Kidney epithelial cell (primary cell): ENCODE data around the gene DUSP18. TPM values are rescaled to one million over a fixed set of nuclear protein-coding genes. Genes with fewer than 3 reads are reported as not detected.
"Not testable (repeated sequence)": the region's sequence is repeated elsewhere in the genome, so short reads cannot be mapped to it uniquely, and the experiment has no call there.

Experiments
- DNase-seq: peaks from one replicate; pipeline ENCODE4 v3.0.0-alpha.2; 2010; ENCODE audit warnings: low read depth
- H3K27me3 ChIP-seq: 2 replicates; pipeline ENCODE4 v1.6.0; 2011; ENCODE audit warnings: low read length; ENCODE audit not compliant: control insufficient read depth, insufficient read depth
- H3K36me3 ChIP-seq: 2 replicates; pipeline ENCODE4 v1.5.1; 2011; ENCODE audit warnings: low read length; ENCODE audit not compliant: control insufficient read depth, insufficient read depth
- H3K4me3 ChIP-seq: 2 replicates; pipeline ENCODE4 v1.5.1; 2011; ENCODE audit warnings: low read depth, mild to moderate bottlenecking, control low read depth, low read length
- CTCF ChIP-seq: IDR thresholded peaks from 2 replicates; pipeline ENCODE4 v1.5.1; 2011; ENCODE audit warnings: mild to moderate bottlenecking, moderate library complexity, low read length, control low read depth, inconsistent platforms; ENCODE audit not compliant: insufficient read depth, poor library complexity, severe bottlenecking
- total RNA-seq: library from RNA; depleted of rRNA; stranded (reverse); fragments of >200 nt; gene quantifications from 2 replicates; pipeline ENCODE4 v1.2.3, GENCODE V29; 2015

Gene DUSP18
- total RNA-seq, 1 donor from 2014 or later, result 16.2 TPM

- no peak for TF ChIP-seq CTCF
- H3K27me3 ChIP-seq, result no peaks in the 10 kb centered on the region
- DNase-seq, result no peak
- no peak overlapping the region for H3K4me3 ChIP-seq
- H3K36me3 ChIP-seq, result no peaks in the 10 kb centered on the region
Observed at GRCh38 chr22:30685178-30685577, 17.5 kb upstream of the DUSP18 start.

- Histone ChIP-seq H3K4me3 (no peak overlapping the region), H3K27me3 (no peaks in the 10 kb centered on the region), H3K36me3 (no peaks in the 10 kb centered on the region)
- no peak for TF ChIP-seq CTCF
- no peak for DNase-seq
Observed at GRCh38 chr22:30681831-30682230, 14.2 kb upstream of the DUSP18 start.

- Histone ChIP-seq H3K27me3 (no peaks in the 10 kb centered on the region), H3K4me3 (no peak overlapping the region), H3K36me3 (no peaks in the 10 kb centered on the region)
- TF ChIP-seq CTCF, result no peak
- no peak for DNase-seq
Observed at GRCh38 chr22:30680991-30681770, 13.5 kb upstream of the DUSP18 start.

GRCh38 chr22:30679895-30680690 lies 12.4 kb upstream of the DUSP18 start:
- H3K4me3 ChIP-seq, H3K27me3 ChIP-seq, DNase-seq, H3K36me3 ChIP-seq: not testable (repeated sequence)

GRCh38 chr22:30676565-30676964 lies 8.9 kb upstream of the DUSP18 start:
- DNase-seq, H3K4me3 ChIP-seq, H3K27me3 ChIP-seq, H3K36me3 ChIP-seq: not testable (repeated sequence)

GRCh38 chr22:30675436-30675835 lies 7.8 kb upstream of the DUSP18 start:
- no peak for DNase-seq
- no peaks in the 10 kb centered on the region for H3K36me3 ChIP-seq
- no peaks in the 10 kb centered on the region for H3K27me3 ChIP-seq
- no peak overlapping the region for H3K4me3 ChIP-seq
- TF ChIP-seq CTCF, result no peak

GRCh38 chr22:30674482-30674881 lies 6.8 kb upstream of the DUSP18 start:
- no peak for DNase-seq
- H3K27me3 ChIP-seq, result no peaks in the 10 kb centered on the region
- no peak overlapping the region for H3K4me3 ChIP-seq
- no peak for TF ChIP-seq CTCF
- H3K36me3 ChIP-seq, result no peaks in the 10 kb centered on the region
